HG03108 (cell line): ENCODE measurements around the gene FAM83D.
"Not testable (repeated sequence)": the region's sequence is repeated elsewhere in the genome, so short reads cannot be mapped to it uniquely, and the experiment has no call there.

Experiments used
- ATAC-seq: cut with Tn5 transposase; IDR thresholded peaks from one replicate; pipeline ENCODE4 v1.9.1; 2021; ENCODE audit warnings: moderate library complexity; ENCODE audit not compliant: unreplicated experiment

The FAM83D gene

GRCh38 chr20:38962928-38963401, 36.7 kb downstream of the FAM83D start:
- ATAC-seq = no peak

- ATAC-seq = no peak
Observed at GRCh38 chr20:38963745-38964144, 37.5 kb downstream of the FAM83D start.

DNA sequence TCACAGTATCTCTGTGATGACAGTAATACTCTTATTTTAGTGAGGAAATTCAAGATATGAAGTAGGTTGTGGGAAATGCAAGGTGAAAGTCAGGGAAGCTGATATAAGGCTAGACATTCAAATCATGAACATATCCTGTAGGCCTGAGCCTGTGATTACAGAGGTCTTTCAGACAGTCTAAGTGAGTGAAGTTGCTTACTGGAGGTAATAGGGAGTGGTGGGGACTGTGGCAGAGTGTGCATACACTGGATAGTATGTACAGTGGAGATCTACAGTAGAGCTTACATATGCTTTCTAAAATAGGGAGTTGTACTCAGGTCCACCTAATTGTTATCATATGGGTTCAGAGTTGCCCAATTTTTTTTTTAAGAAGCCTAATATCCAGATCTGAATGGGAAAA, 39.0 kb downstream of the FAM83D start:
- ATAC-seq = no peak

- ATAC-seq = no peak
Observed at GRCh38 chr20:38968090-38968489, 41.9 kb downstream of the FAM83D start.

- no peak for ATAC-seq
Observed at GRCh38 chr20:38969708-38970107, 43.5 kb downstream of the FAM83D start.

- no peak for ATAC-seq
Observed at GRCh38 chr20:38970302-38970701, 44.1 kb downstream of the FAM83D start.

DNA sequence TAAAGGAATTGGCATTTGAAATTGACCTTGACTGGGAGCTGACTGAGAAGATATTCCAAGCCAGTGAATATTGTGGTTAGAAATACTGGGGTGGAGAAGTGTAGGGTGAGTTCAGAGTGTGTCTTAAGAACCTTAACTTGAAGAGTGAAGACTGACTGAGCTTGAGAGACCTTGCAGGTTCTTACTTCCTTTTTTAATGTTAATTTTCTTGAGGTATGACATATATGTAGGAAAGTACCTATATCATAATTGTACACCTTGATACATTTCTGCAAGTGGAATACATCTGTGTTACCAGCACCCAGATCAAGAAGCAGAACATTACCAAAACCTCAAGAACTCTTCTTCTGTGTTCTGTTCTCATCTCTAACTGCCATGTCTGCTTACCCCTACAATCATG, 46.9 kb downstream of the FAM83D start:
- ATAC-seq = no peak

DNA sequence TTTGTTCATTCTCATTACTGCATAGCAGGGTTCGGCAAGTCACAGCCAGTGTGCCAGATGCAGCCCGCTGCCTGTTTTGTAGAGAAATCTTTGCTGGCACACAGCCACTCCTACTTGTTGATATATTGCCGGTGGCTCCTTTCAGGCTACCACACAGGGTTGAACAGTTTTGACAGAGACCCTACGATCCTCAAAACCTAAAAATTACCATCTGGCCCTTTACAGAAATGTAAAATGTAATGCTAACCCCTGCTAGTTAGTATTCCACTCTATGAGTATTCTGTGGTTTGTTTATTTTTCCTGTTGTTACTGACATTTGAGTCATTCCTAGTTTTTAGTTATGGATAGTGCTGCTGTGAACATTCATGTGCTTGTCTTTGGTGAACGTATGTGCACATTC, 47.4 kb downstream of the FAM83D start:
- ATAC-seq = no peak

DNA sequence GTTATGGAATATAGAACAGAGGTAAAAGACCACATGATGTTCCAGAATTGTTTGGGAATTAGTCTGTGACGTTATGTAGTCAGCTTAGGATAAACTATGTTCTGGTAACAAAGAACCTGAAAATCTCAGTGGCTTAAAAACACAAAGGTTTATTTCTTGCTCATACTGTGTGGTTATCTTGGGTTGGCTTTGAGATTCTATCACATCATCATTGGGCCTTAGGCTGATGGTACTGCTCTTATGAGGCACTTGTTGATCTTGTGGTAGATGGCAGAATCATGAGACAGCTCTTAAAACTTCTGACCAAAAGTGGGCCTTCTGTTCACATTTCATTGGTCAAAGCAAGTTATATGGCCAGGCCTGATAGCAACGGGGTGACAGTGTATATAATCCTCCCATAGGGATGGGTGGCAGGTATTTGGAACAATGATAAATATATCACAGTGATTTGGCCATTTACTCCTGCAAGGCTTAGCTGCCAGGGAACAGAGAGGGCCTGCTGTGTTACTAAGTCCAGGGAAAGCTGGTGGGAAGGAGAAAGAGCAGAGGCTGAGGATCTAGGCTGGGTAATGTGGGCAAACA, 49.4 kb downstream of the FAM83D start:
- ATAC-seq = no peak

DNA sequence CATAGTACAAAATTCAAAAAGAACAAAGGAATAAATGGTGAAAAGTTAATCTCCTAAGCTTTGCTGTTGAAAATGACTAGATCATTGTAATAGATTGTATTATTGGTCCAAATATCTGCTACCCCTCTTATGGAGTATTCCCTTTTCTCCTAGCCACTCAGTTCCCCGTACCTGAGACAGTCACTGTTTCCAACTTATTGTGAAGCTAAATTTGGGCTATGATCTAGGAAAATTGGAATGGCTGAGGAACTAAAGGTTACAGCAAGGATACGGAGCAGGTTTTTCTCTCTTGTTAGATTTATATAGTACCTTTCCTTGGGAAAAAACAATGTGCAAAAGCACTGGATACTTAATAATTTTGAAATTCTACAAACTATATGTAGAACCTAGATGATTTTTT, 53.2 kb downstream of the FAM83D start:
- ATAC-seq = no peak

- no peak for ATAC-seq
Observed at GRCh38 chr20:38979842-38980241, 53.6 kb downstream of the FAM83D start.

DNA sequence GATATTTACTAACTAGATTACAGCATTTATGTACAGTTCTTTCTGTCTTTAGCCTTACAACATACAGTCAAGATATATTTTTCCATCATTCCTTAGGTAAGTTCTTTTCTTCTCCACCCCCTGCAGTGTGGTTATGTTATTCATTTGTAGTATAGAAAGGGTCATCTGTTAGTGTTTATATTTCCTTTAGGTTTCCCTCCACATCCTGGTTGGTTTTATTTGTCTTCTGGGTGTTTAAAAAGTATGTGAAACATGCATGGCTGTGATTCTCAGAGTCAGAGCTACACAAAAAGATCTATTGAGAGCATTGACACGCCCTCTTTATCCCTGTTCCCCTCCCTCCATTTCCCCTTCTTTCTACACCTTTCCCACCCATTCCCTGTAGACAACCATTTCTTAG, 56.1 kb downstream of the FAM83D start:
- ATAC-seq = no peak

GRCh38 chr20:38985060-38985459, 58.8 kb downstream of the FAM83D start:
- ATAC-seq = no peak

DNA sequence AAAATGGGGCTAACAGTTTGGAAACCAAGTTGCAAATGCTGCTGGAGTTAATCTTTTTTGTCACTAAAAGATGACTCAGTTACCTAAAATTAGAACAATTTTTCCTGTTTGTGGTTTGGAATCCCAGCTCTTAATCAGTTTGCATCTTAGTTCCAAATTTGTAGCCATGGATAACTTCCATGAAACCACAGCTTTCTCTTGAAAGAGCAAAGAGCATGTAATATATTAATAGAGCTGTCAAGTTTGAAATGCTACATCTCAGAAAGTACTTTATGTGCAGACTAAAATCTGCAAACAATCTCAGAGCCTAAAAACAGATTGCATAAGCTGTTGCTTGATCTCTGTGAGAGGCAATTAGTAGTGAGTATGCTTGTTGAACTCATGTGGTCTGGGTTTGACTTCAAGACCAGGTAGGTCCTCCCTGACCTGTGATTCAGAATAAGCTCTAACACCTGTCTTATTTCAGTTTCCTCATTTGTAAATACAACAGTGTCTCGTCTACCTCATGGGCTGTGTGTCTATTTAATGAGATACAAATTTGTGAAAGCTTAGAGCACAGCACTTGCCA, 59.5 kb downstream of the FAM83D start:
- no peak for ATAC-seq

DNA sequence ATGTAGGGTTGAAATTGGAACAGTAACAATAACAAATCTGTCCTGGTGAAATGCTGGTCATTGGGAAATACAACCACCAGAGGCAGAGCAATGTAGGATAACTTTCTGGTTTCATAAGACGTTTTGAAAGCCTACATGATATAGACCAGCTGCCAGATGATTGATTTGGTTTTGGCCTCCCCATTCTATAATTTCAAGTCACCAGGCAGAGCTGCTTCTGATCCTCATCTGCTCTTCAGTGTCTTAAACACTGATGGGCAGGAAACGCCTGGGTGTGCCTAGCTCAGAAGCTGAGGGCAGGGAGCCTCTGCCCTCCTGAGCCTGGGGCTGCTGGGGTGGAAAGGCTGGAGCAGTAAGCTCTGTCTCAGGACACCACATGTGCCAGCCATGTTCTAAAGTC, 60.4 kb downstream of the FAM83D start:
- ATAC-seq = no peak

DNA sequence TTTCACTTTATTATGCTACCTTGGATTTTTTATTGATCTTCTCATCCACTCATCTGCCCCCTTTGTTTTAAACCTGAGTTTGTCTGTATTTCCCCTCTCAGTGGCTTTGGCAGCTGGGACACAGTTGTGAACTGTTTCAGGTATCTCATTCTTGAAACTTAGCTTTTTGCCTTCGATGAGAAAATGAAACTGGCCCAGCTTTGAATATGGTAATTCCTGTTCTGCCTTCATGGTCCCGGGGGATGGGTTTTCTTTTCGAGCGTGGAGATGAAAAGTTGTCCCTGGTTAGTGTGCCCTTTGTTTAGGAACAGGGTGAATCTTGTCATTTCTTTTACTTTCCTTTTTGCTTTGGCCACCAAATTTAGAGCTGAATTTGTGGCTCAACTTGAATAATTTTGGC, 61.6 kb downstream of the FAM83D start:
- ATAC-seq = peak; percentile 61

DNA sequence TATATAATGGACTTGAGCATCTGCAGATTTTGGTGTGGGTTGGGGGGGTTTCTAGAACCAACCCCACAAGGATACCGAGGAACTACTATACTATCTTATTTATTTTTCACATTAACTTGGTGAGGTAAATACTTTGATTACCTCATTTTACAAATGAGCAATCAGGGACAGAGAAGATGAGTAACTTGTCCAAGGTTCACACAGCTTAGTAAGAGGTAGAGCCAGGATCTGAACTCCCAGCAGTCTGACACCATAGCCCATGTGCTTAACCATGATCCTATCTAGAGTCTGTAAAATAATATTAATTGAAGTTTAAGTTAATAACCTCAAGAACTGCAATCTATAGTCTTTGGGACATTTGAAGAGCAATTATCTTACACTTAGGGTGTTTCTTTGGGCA, 64.5 kb downstream of the FAM83D start:
- no peak for ATAC-seq

DNA sequence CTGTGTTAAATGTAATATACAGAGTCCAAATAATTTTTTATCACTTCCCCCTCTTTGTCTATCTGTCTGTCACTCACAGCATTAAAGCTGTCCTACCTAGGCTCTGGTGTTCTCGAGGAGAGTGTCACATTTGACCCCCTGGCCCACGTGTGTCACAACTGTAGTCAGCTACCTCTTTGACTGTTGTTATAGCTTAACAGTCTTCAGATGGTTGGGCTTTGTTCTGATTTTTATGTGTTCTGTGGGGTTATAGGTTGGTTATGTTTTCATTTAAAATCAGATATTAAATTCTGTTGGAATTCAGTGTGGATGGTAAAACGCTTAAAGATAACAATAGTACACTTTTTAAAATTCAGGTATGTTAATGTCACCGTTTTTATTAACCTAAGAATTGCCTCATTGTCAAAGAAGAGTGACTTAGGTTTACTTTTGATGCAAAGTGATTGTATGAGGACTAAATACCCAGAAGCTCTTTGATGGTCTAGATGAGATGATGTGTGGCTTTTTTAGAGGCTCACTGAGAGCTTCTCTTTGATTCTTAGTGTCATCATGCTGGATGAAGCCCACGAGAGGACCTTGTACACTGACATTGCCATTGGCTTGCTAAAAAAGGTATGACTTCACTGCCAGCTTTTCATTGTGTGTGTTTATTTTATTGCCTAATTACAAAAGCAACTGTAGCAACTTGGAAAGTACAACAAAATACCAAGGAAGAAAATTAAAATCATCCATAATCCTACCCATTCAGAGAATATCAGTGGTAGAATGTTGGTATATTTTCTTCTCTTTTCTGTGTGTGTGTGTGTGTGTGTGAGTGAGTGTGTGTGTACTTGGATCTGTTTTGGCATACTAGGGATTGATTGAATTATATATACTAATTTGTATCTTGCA, 65.8 kb downstream of the FAM83D start:
- ATAC-seq = no peak

DNA sequence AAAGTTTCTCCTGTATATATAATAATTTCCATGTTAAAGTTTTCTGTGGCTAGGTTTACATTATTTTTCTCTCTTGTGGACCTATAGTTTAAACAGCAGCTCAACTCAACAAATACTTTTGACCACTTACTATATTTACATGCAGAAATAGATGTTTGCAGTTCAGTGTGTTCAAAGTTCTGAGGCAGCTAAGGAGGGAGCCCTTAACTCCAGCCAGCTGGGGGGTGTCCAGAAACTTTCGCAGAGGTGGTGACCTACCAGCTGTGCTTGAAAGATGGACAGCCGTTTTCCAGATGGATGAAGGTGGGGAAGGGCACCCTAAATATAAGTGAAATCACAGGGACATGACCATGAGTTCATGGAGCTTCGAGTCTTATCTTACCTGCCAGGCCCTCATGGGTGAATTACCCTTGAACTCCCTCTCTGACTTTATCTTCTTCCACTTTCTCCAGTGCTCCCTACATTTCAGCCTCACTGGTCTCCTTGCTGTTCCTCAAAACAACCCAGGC, 69.4 kb downstream of the FAM83D start:
- ATAC-seq = no peak

DNA sequence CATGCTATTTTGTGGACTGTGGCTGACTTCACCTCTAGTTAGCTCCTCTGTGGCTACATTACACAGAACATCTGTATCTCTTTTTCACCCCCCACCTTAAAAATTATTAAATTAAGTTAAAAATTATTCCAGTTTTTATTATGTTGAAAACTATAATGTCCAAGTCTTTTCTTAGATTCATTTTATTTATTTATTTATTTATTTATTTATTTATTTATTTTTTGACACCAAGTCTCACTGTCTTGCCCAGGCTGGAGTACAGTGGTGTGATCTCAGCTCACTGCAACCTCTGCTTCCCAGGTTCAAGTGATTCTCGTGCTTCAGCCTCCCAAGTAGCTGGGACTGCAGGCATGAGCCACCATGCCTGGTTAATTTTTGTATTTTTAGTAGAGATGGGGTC, 70.6 kb downstream of the FAM83D start:
- ATAC-seq = not testable (repeated sequence)

- peak; percentile 82 for ATAC-seq
Observed at GRCh38 chr20:38997622-38998021, 71.4 kb downstream of the FAM83D start.

DNA sequence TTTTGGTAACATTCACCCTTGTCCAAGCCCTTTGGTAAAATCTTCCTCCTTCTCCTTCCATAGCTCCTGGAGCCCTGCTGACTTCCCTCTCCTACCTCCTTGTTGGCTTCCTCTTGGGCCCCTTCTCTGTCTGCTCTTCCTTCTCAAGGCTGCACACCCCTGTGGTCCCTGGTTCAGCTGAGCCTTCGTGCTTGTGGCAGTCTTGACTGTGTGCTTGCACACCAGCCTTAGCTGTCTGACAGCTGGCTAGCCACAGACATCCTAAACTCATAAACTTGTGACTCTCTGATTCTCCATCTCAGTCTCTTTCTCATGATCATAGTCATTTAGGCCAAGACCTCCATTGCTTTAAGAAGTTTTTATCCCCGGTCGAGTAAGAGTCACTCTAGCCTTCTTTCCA, 73.0 kb downstream of the FAM83D start:
- no peak for ATAC-seq
